AG08395 (cell line): ENCODE measurements around the gene TCEAL9.
"Not testable (repeated sequence)": the region's sequence is repeated elsewhere in the genome, so short reads cannot be mapped to it uniquely, and the experiment has no call there.

Experiments used
- DNase-seq: peaks from one replicate; pipeline ENCODE4 v3.0.0; 2012; ENCODE audit warnings: mixed read lengths, low spot score

Gene TCEAL9

DNA sequence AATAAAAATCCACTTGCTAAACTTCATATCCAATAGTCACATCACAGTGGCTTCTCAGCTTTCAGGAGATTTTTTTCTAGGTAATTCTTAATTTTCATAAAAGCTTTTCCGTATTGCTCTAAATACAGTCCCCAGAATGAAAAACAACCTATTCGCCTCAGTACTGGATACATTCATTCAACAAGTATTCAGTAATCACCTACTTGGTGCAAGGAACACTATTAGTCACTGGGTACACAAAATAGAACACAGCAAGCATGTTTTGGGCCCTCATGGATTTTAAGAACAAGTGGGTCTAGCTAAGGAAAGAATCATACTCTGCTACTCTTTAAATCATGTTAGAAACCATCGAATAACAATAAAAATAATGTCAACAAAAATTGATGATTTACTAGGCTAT, 17.3 kb downstream of the TCEAL9 start:
- no peak for DNase-seq

DNA sequence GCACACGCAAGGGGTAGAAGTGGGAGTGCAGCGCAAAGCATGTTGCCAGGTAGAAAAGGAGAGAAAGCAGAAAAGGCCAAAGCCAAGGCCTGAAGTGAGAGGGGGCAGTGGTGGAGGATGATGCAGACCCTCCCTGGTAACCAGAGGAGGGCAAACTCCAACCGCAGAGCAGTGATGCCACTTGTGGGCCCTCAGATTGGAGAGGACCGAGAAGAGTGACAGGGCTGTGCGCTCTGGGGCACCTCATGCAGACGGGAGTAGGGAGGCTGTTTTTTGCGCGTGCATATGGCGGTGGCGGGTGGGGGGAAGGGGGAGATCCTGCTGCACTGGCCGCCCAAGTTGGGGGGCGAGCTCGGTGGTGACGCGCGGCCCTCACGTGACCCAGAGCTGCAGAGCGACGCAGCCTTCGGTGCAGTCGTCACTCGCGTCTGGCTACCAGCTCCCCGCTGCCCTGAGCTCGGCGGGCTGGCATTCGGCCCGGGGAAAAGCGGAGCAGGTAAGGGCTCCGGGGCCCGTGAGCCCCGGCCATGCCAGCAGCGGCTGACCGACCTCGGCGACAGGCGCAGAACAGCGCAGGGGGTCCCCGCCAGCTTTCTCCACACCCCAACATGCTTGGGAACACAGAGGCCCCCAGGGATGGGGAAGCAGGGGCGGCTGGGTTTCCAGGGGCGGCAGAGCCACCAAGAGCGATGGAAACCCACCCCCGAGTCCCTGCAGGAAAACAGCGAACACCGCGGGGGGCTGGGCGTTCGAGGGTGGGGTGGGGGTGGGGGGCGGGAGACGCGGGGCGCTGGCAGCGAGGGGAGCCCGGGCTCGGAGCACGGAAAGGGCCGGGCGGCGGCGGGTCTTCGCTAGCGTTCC, 20.0 kb downstream of the TCEAL9 start, which contains the start of gene BEX3:
Gene BEX3 (plus strand): TSS at position 421 of the 861 bp plus-strand sequence. CDS start 984 bp downstream, outside the sequence.
- DNase-seq, result peak; percentile 41

DNA sequence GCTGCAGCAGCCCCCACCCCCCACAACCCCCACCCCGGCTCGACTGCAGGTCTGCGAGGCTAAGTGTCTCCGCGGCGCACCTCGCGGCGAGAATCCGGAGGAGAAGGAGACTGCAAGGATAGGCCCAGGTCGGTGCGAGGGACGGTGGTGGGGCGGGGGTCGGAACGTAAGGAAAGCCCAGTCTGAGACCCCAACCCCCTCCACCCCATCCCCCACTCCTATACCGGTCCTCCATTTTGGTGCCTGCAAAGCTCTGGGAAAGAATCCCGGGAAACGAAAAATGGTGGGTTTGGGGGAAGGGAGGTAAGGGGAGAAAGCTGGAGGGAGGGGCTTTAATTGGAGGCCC, 20.6 kb downstream of the TCEAL9 start:
- DNase-seq, result peak; percentile 9

DNA sequence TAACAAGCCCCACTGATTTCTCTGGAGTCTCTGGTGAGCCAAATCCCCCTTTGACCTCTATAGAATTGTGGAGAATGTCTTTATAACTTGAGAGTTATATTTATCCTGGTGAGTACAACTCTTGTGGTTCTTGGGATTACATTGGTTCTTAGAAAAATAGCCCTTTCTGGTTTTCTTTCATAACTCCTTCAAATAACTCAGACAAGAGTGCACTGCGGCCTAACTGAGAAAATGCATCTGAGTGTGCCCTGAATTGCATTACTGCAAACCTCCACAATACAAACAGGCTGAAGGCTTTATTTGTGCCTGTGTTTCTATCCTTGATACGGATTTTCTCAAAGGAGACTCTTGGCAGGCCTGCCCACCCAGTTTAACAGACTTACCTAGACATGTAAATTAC, 22.7 kb downstream of the TCEAL9 start:
- no peak for DNase-seq

DNA sequence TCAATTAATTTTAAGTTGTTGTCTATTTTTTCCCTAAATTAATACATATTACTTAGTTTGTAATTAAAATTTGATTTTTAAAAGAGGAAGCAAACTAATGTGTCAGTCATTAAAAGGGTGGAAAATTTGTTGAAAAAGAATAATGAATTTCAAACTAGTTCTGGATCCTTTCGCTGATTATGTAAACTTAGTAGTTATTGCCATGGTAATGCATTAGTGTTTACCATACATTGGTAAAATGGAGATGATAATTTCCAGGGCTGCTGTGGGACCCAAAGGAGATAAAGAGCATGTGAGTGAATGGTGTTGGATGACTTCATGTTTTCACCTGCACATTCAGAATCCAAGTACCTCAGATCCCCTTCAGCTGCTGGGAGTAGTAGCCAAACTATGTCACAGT, 26.6 kb downstream of the TCEAL9 start:
- no peak for DNase-seq

DNA sequence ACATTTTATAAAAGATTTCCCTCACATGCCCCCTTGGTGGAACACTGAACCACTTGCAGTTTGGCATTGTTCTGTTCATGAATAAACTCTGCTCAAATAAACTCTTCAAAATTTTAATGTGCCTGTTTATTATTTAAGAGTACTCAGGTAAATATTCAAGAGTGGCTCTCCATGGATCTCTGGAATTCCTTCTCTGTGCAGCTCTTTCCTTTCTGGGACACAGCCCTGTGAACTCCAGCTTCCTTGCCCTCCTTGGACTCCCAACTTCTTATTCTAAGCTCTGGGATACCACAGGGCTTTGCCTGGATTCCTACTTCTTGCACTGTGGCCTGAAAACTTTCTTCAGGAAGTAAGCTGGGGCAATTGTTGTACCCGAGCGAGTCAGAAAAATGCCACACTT, 28.4 kb downstream of the TCEAL9 start:
- no peak for DNase-seq

DNA sequence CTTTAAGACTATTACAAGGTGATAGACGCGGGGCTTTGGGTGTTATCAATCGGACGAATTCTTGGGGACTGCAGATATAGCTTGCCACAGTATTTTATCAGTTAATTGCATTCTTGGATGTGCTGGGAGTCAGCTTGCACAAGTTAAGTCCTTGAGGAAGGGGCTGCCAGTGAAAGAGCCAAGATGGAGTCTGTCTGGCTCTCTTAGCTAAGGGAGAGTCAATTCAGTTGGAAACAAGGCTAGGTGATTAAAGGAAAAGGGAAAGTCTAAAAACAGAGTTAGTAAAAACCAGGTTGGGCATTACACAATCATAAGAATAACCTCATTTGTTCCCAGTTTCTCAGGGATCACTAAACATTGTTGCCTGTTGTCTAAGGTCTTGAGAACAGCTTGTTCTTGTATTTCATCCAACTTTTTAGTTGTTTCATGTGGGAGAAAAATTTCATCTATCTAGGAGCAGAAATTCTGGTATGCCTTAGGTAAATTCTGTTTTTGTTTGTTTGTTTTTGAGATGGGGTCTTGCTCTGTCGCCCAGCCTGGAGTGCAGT, 29.1 kb downstream of the TCEAL9 start:
- not testable (repeated sequence) for DNase-seq

DNA sequence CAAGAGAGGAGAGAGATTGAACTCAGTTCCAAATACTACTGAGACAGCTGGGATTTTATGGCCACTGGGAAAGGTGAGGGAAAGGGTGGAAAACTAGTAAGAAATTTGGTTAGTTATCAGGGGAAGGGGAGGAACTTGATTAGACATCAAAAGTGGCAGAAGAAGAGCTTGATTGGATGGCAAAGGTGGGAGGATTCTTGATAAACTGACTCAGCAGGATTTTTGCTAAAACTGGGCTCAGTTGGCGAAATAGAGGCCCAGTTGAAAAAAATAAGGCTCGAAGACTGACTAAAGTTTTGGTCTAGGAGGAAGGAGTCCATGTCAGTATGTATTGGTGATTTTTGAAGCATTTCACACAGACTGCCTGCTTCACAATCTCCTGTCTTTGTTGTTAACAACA, 30.0 kb downstream of the TCEAL9 start:
- DNase-seq, result no peak

DNA sequence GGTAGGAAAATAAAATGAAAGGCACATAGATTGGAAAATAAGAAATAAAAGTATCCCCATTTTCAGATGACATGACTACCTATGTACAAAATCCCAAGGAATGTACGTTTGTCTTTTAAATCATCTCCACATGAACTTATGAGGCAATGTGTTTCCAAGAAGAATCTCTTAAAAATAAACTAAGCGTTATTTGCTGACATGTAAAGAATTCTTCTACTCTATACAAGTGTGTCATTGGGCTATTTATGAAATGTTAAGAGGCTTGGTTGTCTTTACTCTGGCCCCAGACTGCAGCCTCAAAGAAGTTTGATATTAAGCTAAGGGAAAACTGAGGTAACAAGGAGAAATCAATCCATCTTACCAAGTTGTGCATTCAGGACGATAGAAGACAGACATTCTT, 37.2 kb downstream of the TCEAL9 start:
- DNase-seq, result no peak

DNA sequence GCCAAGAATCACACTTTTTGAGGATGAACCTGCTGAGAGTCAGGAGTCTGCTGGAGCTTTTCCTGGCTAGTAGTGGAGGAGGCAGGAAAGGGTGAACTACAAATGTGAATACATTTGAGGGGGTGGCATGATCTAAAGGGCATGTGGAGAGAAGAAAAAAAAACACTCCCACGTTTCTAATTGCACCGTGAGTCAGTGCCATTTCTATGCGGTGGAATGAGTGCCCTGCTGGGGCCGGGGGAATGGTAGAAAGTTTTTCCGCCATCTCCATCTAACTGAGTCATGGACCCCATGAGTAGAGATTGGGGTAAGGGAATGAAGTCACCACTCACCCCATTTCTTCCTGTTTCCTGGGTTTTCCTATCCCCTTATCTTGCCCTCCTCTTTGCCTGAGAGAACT, 39.9 kb downstream of the TCEAL9 start:
- DNase-seq, result no peak

DNA sequence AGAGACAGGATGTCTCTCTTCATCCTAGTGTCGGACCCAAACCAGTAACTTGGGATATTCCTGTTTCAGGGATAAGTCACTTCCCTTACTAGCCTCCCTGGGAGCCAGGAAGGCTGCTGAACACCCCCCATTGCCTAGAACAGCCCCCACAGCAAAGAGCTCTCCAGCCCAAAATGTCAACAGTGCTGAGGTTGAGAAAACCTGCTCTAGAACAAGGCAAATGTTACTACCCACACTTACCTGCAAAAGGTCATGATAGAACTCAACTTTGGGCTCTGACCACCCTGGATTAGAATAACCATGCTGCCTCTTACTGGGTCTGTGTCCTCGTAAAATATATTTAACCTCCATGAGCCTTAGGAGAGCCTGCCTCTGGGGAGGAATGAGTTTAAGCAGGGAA, 40.4 kb downstream of the TCEAL9 start:
- DNase-seq, result no peak

DNA sequence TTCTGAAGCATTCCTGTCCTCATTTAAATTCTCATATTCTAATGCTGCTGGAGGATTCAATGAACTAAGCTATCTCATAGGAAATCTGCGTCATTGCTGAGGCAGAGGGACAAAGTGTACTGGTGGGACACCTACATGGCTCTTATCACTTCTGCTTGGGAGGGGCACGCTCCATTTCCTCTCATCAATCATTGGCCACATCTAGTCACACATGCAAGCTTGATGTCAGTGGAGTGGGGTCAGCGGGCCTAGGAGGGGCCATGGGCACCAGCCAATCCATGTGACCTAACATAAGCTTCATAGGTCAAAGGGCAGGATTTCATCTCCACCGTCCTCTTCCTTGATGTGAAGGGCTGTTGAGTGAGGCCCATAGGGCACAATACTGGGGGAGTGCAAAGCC, 41.4 kb downstream of the TCEAL9 start:
- DNase-seq, result no peak

DNA sequence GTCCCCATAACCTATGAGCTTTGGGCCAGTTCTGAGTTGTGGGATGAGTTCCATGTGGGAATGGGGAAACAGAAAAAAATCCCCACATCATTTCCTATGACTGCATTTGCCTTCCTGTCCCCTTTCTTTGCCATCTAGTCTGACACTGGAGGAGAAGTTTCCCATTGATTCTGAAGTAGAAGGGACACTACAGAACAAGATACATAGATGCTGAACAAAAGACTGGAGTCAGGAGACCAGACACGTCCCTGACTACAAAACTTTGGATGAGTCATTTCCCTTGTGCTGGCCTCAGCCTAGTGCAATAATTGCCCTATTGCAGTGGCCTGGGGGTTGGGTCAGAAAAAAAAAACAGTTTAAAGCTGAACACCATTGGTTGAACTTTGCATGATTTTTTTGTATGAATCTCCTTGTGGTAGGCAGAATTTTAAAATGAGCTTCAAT, 42.1 kb downstream of the TCEAL9 start:
- peak; percentile 66 for DNase-seq

DNA sequence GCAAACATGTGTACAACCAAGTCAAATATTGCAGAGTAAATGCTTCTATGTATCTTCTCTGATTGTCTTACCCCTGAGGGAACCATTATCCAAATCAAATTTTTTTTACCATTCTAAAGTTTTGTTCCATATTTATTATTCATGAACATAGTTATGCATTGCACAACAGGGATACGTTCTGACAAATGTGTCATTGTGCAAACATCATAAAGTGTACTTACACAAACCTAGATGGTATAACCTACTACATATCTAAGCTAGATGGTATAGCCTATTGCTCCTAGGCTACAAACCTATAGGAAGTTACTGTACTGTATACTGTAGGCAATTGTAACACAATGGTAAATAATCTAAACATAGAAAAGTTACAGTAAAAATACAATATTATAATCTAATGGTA, 43.4 kb downstream of the TCEAL9 start:
- no peak for DNase-seq

DNA sequence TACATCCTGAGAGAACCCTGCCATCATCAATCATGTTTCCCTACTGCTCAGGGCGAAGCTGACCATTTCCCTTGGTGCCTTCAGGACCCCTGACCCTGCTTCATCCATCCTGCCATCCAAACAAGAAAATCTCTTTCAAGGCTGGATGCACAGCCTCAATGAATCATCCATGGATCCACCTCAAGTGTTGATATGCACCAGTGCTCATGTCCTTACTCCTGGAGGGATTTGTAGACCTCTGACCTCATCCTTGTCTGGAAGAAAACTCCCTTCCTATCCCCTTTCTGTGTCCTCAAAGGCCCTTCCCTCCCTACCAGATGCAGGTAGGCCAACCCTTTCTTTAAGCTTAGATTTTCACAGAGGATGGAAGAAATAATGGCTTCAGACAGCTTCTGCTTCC, 44.6 kb downstream of the TCEAL9 start:
- DNase-seq, result no peak

DNA sequence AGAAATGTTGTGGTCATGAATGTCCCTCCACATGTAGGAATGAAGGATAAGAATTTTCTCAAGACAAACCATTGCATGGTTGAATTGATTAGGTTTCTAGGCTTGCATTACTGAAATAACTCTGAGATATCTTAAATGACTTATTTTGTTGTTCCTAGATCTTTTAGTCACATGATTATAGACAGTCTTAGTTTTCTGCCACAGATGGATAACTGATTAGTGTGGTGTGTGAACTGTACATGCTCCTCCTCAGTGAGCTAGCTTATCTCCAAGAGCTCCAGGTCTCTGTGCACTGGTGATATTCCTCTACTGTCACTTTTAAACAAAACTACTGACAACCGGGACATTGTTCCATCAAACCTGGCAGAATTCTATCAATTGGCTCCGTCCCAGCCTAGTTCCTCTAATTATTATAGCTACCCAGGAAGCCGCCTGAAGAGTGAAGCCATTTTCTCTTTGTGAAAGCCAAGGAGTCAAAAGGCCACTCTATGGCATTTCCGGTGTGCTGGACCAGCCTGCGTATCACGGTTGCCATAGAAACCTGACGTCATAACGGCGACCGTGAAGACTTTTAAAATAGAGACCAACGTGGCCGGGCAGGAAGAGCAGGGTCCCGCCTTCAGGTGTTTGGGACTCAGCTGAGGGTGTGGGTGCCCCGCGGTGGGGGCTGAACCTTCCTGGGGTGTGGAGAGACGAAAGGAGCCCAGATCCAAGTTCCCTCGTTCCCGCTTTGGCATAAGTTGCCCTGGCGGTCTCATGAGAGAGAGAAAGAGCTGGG, 48.1 kb downstream of the TCEAL9 start:
- peak; percentile 66 for DNase-seq

DNA sequence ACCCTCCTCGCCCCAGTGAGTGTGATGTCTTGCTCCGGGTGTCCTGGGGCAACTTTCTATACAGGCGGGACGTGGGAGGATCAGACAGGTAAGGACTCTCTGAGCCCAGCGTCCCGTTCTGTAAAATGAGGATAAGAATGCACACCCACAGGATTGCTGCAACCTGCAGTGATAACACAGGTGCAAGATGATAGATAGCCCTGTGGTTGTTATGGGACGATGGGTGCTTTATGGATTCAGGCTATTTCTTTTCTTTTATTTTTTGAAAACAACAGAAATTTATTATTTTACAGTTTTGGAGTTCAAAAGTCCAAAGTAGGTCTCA, 48.7 kb downstream of the TCEAL9 start:
- no peak for DNase-seq

DNA sequence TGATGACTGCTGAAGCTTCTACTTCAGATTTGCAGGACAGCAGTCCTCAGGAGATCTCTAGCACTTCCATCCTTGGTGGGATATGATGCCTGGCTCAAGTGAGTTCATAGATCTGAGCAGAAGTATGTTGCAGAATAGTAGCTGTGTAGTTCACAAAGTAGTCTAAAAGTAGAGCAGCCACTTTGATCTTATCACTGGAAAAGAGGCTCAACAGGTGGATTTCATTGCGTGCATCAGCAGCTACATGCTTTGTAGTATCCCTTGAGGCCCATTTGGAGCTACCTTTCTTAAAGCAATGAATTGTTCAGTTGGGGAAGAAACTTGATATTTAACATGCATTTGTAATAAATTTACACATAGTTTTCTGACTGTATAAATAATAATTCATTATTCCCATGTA, 50.0 kb downstream of the TCEAL9 start:
- no peak for DNase-seq

DNA sequence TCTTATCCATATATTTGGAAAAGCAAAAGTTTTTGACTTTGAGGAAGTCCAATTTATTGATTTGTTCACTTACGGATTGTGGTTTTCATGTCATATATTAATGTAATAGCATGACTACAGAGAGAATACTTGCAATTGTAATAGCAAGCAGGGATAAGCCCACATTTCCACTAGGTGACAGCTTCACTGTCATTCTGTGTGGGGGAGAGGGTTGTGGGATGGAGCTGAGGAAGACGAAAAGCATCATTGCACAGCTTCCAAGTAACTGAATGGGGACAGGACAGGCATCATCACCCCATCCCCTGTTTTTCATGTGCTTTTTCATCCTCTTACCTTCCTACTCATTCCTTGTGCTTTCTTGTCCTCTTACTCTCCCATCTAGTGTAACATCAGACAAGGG, 51.5 kb downstream of the TCEAL9 start:
- no peak for DNase-seq
